Measurements from ENCODE around the gene CA4. TPM values are rescaled to one million over a fixed set of nuclear protein-coding genes. Genes with fewer than 3 reads are reported as not detected.

CA4 gene
- polyA plus RNA-seq, 1 experiment, result not detected

- H3K27me3 ChIP-seq (ENCODE audit: control insufficient read depth, insufficient read depth, low read length), result peaks cover 4% of the 10 kb centered on the region
- POLR2A ChIA-PET, result no interaction called here
- no peaks in the 10 kb centered on the region for H3K36me3 ChIP-seq (ENCODE audit: control insufficient read depth, insufficient read depth, low read length)
- CTCF ChIA-PET, result interaction anchor here (0.7 to 1.3 kb wide), 3 partner anchors 9 to 14 kb away, joined by 3 to 6 read pairs (median 3); no protein-coding TSS in a partner anchor
- TF ChIP-seq CTCF (IDR thresholded peaks at IDR 0.05; ENCODE audit: insufficient read depth, low read depth, low read length), result no peak
- no peak overlapping the region for H3K4me3 ChIP-seq (ENCODE audit: low read depth, low read length)
- no peak for DNase-seq (ENCODE audit: low read depth)
These were observed 9.1 kb downstream of the CA4 start for GRCh38 chr17:60158751-60159478.

- Histone ChIP-seq H3K36me3 (ENCODE audit: control insufficient read depth, insufficient read depth, low read length) (no peaks in the 10 kb centered on the region), H3K27me3 (ENCODE audit: control insufficient read depth, insufficient read depth, low read length) (peaks cover 4% of the 10 kb centered on the region), H3K4me3 (ENCODE audit: low read depth, low read length) (no peak overlapping the region)
- ChIA-PET POLR2A (no interaction called here), CTCF (interaction anchor here (1.0 to 1.3 kb wide), 2 partner anchors 12 to 14 kb away, joined by 3 to 6 read pairs; no protein-coding TSS in a partner anchor)
- DNase-seq (ENCODE audit: low read depth), result no peak
- TF ChIP-seq CTCF (IDR thresholded peaks at IDR 0.05; ENCODE audit: insufficient read depth, low read depth, low read length), result no peak
These were observed 9.7 kb downstream of the CA4 start for GRCh38 chr17:60159479-60159866.

- H3K4me3 ChIP-seq (ENCODE audit: low read depth, low read length), result no peak overlapping the region
- peaks cover 4% of the 10 kb centered on the region for H3K27me3 ChIP-seq (ENCODE audit: control insufficient read depth, insufficient read depth, low read length)
- no peak for TF ChIP-seq CTCF (IDR thresholded peaks at IDR 0.05; ENCODE audit: insufficient read depth, low read depth, low read length)
- CTCF ChIA-PET, result no interaction called here
- no peaks in the 10 kb centered on the region for H3K36me3 ChIP-seq (ENCODE audit: control insufficient read depth, insufficient read depth, low read length)
- DNase-seq (ENCODE audit: low read depth), result no peak
- POLR2A ChIA-PET, result no interaction called here
These were observed 11.2 kb downstream of the CA4 start for GRCh38 chr17:60160829-60161501.

- DNase-seq (ENCODE audit: low read depth), result no peak
- H3K36me3 ChIP-seq (ENCODE audit: control insufficient read depth, insufficient read depth, low read length), result no peaks in the 10 kb centered on the region
- ChIA-PET POLR2A (no interaction called here), CTCF (interaction anchor here (0.9 kb wide), 1 partner anchor 9 kb away, joined by 3 read pairs; no protein-coding TSS in a partner anchor)
- TF ChIP-seq CTCF (IDR thresholded peaks at IDR 0.05; ENCODE audit: insufficient read depth, low read depth, low read length), result no peak
- H3K27me3 ChIP-seq (ENCODE audit: control insufficient read depth, insufficient read depth, low read length), result peaks cover 2% of the 10 kb centered on the region; the same call in 1 of the 2 replicates
- H3K4me3 ChIP-seq (ENCODE audit: low read depth, low read length), result no peak overlapping the region
These were observed 12.0 kb downstream of the CA4 start for GRCh38 chr17:60161598-60162330.
